GM12878 (cell line): ENCODE results near the gene TAGLN. TPM values are rescaled to one million over a fixed set of nuclear protein-coding genes. Genes with fewer than 3 reads are reported as not detected.

ENCODE experiments used
- ATAC-seq: fragments of 200-7000 bp; cut with Tn5 transposase; 3 replicates; pipeline ENCODE4 v1.9.1; 2020; ENCODE audit warnings: mild to moderate bottlenecking, moderate library complexity
- BruUV-seq: library from RNA; stranded (reverse); fragments of 400-500 nt; replicated peaks from 2 replicates; lab custom pipeline; 2021; lab: Mats Ljungman, UMichigan
- CTCF ChIA-PET: fragments of 300-600 bp; sonication (Branson Sonifier 250); formaldehyde crosslinking; extraction: SDS; loops from one replicate; lab custom pipeline; 2021; ENCODE audit warnings: inconsistent platforms; lab: Yijun Ruan, JAX
- POLR2A ChIA-PET: fragments of 350-600 bp; formaldehyde crosslinking; extraction: SDS; loops from one replicate; lab custom pipeline; 2021; ENCODE audit warnings: inconsistent platforms; lab: Charles Lee
- RAD21 ChIA-PET: fragments of 300-600 bp; sonication (Branson Sonifier 250); formaldehyde crosslinking; loops from one replicate; lab custom pipeline; 2023; ENCODE audit warnings: antibody characterized with exemption; ENCODE audit not compliant: unreplicated experiment; lab: Charles Lee
- SMC1A ChIA-PET: fragments of 300-600 bp; sonication (Branson Sonifier 250); formaldehyde crosslinking; loops from one replicate; lab custom pipeline; 2023; ENCODE audit not compliant: unreplicated experiment, uncharacterized antibody; lab: Charles Lee
- DNase-seq: peaks from one replicate; pipeline ENCODE4 v3.0.0-alpha.2; 2011; ENCODE audit warnings: low read depth, low spot score
- FAIRE-seq: peaks from 3 replicates; lab custom pipeline; 2011; peaks lifted over from hg19 to GRCh38; lab: Jason Lieb, UNC
- H2AFZ ChIP-seq: 2 replicates; pipeline ENCODE4 v1.6.0; 2011; ENCODE audit warnings: low read depth, low read length, control low read depth; ENCODE audit not compliant: control insufficient read depth
- H3K27ac ChIP-seq: 2 replicates; pipeline ENCODE4 v1.5.1; 2011; ENCODE audit warnings: control low read depth; ENCODE audit not compliant: control insufficient read depth, insufficient read depth
- H3K27me3 ChIP-seq, 2 experiments: replicated peaks in 1 of 2; 2 replicates each; pipeline versions ENCODE4 v1.6.0 to v1.6.1; 2011; ENCODE audit warnings: low read length in 1 of 2; ENCODE audit not compliant: control insufficient read depth in 2 of 2, insufficient read depth in 2 of 2
- H3K36me3 ChIP-seq, 2 experiments: 2 replicates each; pipeline ENCODE4 v1.5.1; 2011; ENCODE audit warnings: low read length in 1 of 2; ENCODE audit not compliant: control insufficient read depth in 2 of 2, insufficient read depth in 2 of 2
- H3K4me1 ChIP-seq: 2 replicates; pipeline ENCODE4 v1.6.1; 2011; ENCODE audit warnings: mild to moderate bottlenecking, low read length, moderate library complexity, mixed read lengths; ENCODE audit not compliant: control insufficient read depth, insufficient read depth
- H3K4me2 ChIP-seq: 2 replicates; pipeline ENCODE4 v1.6.0; 2011; ENCODE audit warnings: control low read depth; ENCODE audit not compliant: control insufficient read depth, insufficient read depth
- H3K4me3 ChIP-seq: fragments of 200-600 bp; sonication (generic); 2 replicates; pipeline ENCODE4 v1.5.1; 2016
- H3K79me2 ChIP-seq: 2 replicates; pipeline ENCODE4 v1.6.0; 2011; ENCODE audit warnings: low read length; ENCODE audit not compliant: control insufficient read depth, insufficient read depth
- H3K9ac ChIP-seq: 2 replicates; pipeline ENCODE4 v1.8.0; 2011; ENCODE audit warnings: low read length, control low read depth, mixed read lengths; ENCODE audit not compliant: control insufficient read depth, insufficient read depth
- H3K9me3 ChIP-seq: replicated peaks from 3 replicates; pipeline ENCODE4 v1.5.1; 2011; ENCODE audit warnings: mild to moderate bottlenecking, low read length; ENCODE audit not compliant: control insufficient read depth, insufficient read depth
- H4K20me1 ChIP-seq: 2 replicates; pipeline ENCODE4 v1.6.0; 2011; ENCODE audit not compliant: control insufficient read depth, insufficient read depth
- ATF3 ChIP-seq: IDR thresholded peaks from 2 replicates; pipeline ENCODE4 v1.6.1; 2011; ENCODE audit warnings: low read depth, mild to moderate bottlenecking, low read length, moderate library complexity, borderline replicate concordance; ENCODE audit errors: extremely low read depth
- CHD1 ChIP-seq: IDR thresholded peaks from 2 replicates; pipeline ENCODE4 v1.6.1; 2012; ENCODE audit warnings: low read depth, low read length, improper control_type of control experiment
- CTCF ChIP-seq, 3 experiments: IDR thresholded peaks in 2 of 3; conservative IDR thresholded peaks in 1 of 3; 2 replicates each; pipeline ENCODE4 v1.5.1; 2011; ENCODE audit warnings: low read depth in 3 of 3, low read length in 3 of 3, mild to moderate bottlenecking in 3 of 3, control low read depth in 2 of 3, moderate library complexity in 2 of 3, inconsistent platforms in 1 of 3, mixed read lengths in 1 of 3; ENCODE audit not compliant: control insufficient read depth in 2 of 3, insufficient read depth in 1 of 3; ENCODE audit errors: extremely low read depth in 1 of 3
- JUNB ChIP-seq: IDR thresholded peaks from 2 replicates; pipeline ENCODE4 v1.6.1; 2016; ENCODE audit warnings: antibody characterized with exemption, mild to moderate bottlenecking
- MYC ChIP-seq: IDR thresholded peaks from 2 replicates; pipeline ENCODE4 v1.6.1; 2011; ENCODE audit warnings: mild to moderate bottlenecking, low read length, moderate library complexity, inconsistent platforms; ENCODE audit not compliant: insufficient read depth, insufficient replicate concordance, insufficient read length, severe bottlenecking
- RELB ChIP-seq: fragments of 450-650 bp; IDR thresholded peaks from 2 replicates; pipeline ENCODE4 v1.6.1; 2017; ENCODE audit warnings: low read depth, mild to moderate bottlenecking, moderate library complexity
- SMARCA5 ChIP-seq: fragments of 450-650 bp; IDR thresholded peaks from 2 replicates; pipeline ENCODE4 v1.6.1; 2017; ENCODE audit warnings: mild to moderate bottlenecking
- SUZ12 ChIP-seq: fragments of 200-600 bp; sonication (generic); IDR thresholded peaks from one replicate; pipeline ENCODE4 v1.6.1; 2018; ENCODE audit warnings: antibody characterized with exemption, mild to moderate bottlenecking; ENCODE audit not compliant: unreplicated experiment
- ZNF217 ChIP-seq: fragments of 450-650 bp; IDR thresholded peaks from 2 replicates; pipeline ENCODE4 v1.6.1; 2017; ENCODE audit warnings: antibody characterized with exemption, mild to moderate bottlenecking
- ZNF384 ChIP-seq: IDR thresholded peaks from 2 replicates; pipeline ENCODE4 v1.6.1; 2012; ENCODE audit warnings: low read depth, mild to moderate bottlenecking, low read length, improper control_type of control experiment, borderline replicate concordance
- WGBS: methylation state at CpG from one replicate; pipeline ENCODE4 v1.1.6; 2016; ENCODE audit warnings: low lambda C conversion rate; ENCODE audit not compliant: insufficient replicate concordance, insufficient coverage; ENCODE audit errors: missing lambda C conversion rate; 5-methylcytosine and 5-hydroxymethylcytosine counted together
- in situ Hi-C: fragments of 300-500 bp; cut with MboI; formaldehyde crosslinking; loops from 9 replicates; pipeline ENCODE4 v1.14.3; 2018; ENCODE audit warnings: mixed read lengths
- intact Hi-C: fragments of 100-400 bp; cut with micrococcal nuclease; formaldehyde crosslinking; loops from one replicate; pipeline ENCODE4 v1.14.2; 2022; ENCODE audit not compliant: unreplicated experiment
- polyA plus RNA-seq, 11 experiments: library from polyadenylated mRNA; depleted of rRNA in 4 of 11; unstranded in 6 of 11; stranded (reverse) in 5 of 11; fragments of >200 nt; fragmentation: Nextera tagmentation in 4 of 11; fragmentation: Illumina TruSeq in 1 of 11; extraction: Ambion mirVana in 4 of 11; extraction: Trizol in 1 of 11; gene quantifications; 1 replicate in 1 of 11; 2 replicates in 10 of 11; pipeline versions ENCODE4 v1.2.1 to v1.2.3, GENCODE V29; 2011 to 2016; ENCODE audit warnings: inconsistent platforms in 2 of 11, missing spikeins in 2 of 11, low read depth in 1 of 11
- total RNA-seq, 4 experiments: library from RNA; depleted of rRNA in 3 of 4; stranded (reverse); fragments of >200 nt in 3 of 4; fragmentation: Illumina TruSeq in 1 of 4; extraction: Trizol in 1 of 4; gene quantifications; 2 replicates each; pipeline versions ENCODE4 v1.2.1 to v1.2.3, GENCODE V29; 2013 to 2021

The TAGLN gene
- total and polyA plus RNA-seq, 10 of the 15 experiments (the other 5 are each of a cell fraction or from before 2014, with no cell fraction given) = 0.26 to 4.6 (median 1.7) TPM

GRCh38 chr11:117169736-117170135 lies 29.4 kb upstream of the TAGLN start:
- Histone ChIP-seq H3K27me3 (no peaks in the 10 kb centered on the region), H3K36me3 (peaks cover 6 to 21% of the 10 kb centered on the region in 2 experiments), H3K4me3 (no peak overlapping the region), H3K4me2 (no peak overlapping the region), H4K20me1 (no peaks in the 10 kb centered on the region), H3K9ac (no peak overlapping the region), H3K9me3 (no peaks in the 10 kb centered on the region), H3K4me1 (no peaks in the 10 kb centered on the region), H3K27ac (no peak overlapping the region), H2AFZ (no peak overlapping the region), H3K79me2 (no peaks in the 10 kb centered on the region)
- ChIA-PET POLR2A (interaction anchor here (1.0 kb wide), 1 partner anchor 9 kb away, joined by 3 read pairs; no protein-coding TSS in a partner anchor), SMC1A (interaction anchor here (1.1 to 2.3 kb wide), 4 partner anchors 8 to 24 kb away, joined by 4 to 15 read pairs (median 7); partner anchors contain the start of gene SIDT2), CTCF (interaction anchor here (1.0 to 5.1 kb wide), 3 partner anchors 12 to 56 kb away, joined by 3 to 44 read pairs (median 3); no protein-coding TSS in a partner anchor), RAD21 (interaction anchor here (1.0 kb wide), 1 partner anchor 10 kb away, joined by 3 read pairs; no protein-coding TSS in a partner anchor)
- in situ Hi-C loops = no loop called here
- WGBS = 97% methylated on average over 2 of the region's 2 CpGs
- TSS peak; percentile 16 for BruUV-seq
- intact Hi-C loops = no loop called here
- ATAC-seq (no peak), DNase-seq (no peak), FAIRE-seq (no peak)
- TF ChIP-seq CHD1 = no peak
- TF ChIP-seq SMARCA5 = no peak
- TF ChIP-seq JUNB = no peak
- no peak for TF ChIP-seq ZNF217
- TF ChIP-seq ZNF384 = no peak
- no peak for TF ChIP-seq RELB
- no peak for TF ChIP-seq CTCF (IDR thresholded peaks at IDR 0.05 in 2 of 3, conservative IDR thresholded peaks at IDR 0.05 in 1 of 3; ENCODE audit: control insufficient read depth in 2 of 3, extremely low read depth in 1 of 3, insufficient read depth in 1 of 3, low read depth in 3 of 3, low read length in 3 of 3)
- no peak for TF ChIP-seq ATF3
- no peak for TF ChIP-seq MYC
- TF ChIP-seq SUZ12 = no peak
